Kidney epithelial cell (primary cell): ENCODE results near the gene MYD88. TPM values are rescaled to one million over a fixed set of nuclear protein-coding genes. Genes with fewer than 3 reads are reported as not detected.
"Not testable (repeated sequence)": the region's sequence is repeated elsewhere in the genome, so short reads cannot be mapped to it uniquely, and the experiment has no call there.

Source experiments
- DNase-seq: peaks from one replicate; pipeline ENCODE4 v3.0.0-alpha.2; 2010; ENCODE audit warnings: low read depth
- H3K27me3 ChIP-seq: 2 replicates; pipeline ENCODE4 v1.6.0; 2011; ENCODE audit warnings: low read length; ENCODE audit not compliant: control insufficient read depth, insufficient read depth
- H3K36me3 ChIP-seq: 2 replicates; pipeline ENCODE4 v1.5.1; 2011; ENCODE audit warnings: low read length; ENCODE audit not compliant: control insufficient read depth, insufficient read depth
- H3K4me3 ChIP-seq: 2 replicates; pipeline ENCODE4 v1.5.1; 2011; ENCODE audit warnings: low read depth, mild to moderate bottlenecking, control low read depth, low read length
- CTCF ChIP-seq: IDR thresholded peaks from 2 replicates; pipeline ENCODE4 v1.5.1; 2011; ENCODE audit warnings: mild to moderate bottlenecking, moderate library complexity, low read length, control low read depth, inconsistent platforms; ENCODE audit not compliant: insufficient read depth, poor library complexity, severe bottlenecking
- total RNA-seq: library from RNA; depleted of rRNA; stranded (reverse); fragments of >200 nt; gene quantifications from 2 replicates; pipeline ENCODE4 v1.2.3, GENCODE V29; 2015

Gene MYD88
- total RNA-seq, 1 donor from 2014 or later, result 36.5 TPM

GRCh38 chr3:38154033-38154494 lies 15.6 kb downstream of the MYD88 start:
- TF ChIP-seq CTCF, result no peak
- no peak for DNase-seq
- Histone ChIP-seq H3K36me3 (no peaks in the 10 kb centered on the region), H3K4me3 (no peak overlapping the region), H3K27me3 (no peaks in the 10 kb centered on the region)

- Histone ChIP-seq H3K27me3 (no peaks in the 10 kb centered on the region), H3K36me3 (no peaks in the 10 kb centered on the region), H3K4me3 (no peak overlapping the region)
- TF ChIP-seq CTCF, result no peak
- DNase-seq, result no peak
Observed at GRCh38 chr3:38154625-38155255, 16.3 kb downstream of the MYD88 start.

GRCh38 chr3:38155825-38156224 lies 17.4 kb downstream of the MYD88 start:
- no peak for TF ChIP-seq CTCF
- no peak overlapping the region for H3K4me3 ChIP-seq

GRCh38 chr3:38157117-38157516 lies 18.7 kb downstream of the MYD88 start:
- Histone ChIP-seq H3K36me3 (no peaks in the 10 kb centered on the region), H3K27me3 (no peaks in the 10 kb centered on the region), H3K4me3 (no peak overlapping the region)
- no peak for DNase-seq
- TF ChIP-seq CTCF, result no peak

More at GRCh38 chr3:38155825-38156224, 17.4 kb downstream of the MYD88 start:
- no peaks in the 10 kb centered on the region for H3K36me3 ChIP-seq
- no peak for DNase-seq
- H3K27me3 ChIP-seq, result no peaks in the 10 kb centered on the region

- no peak for DNase-seq
- Histone ChIP-seq H3K36me3 (no peaks in the 10 kb centered on the region), H3K27me3 (no peaks in the 10 kb centered on the region), H3K4me3 (no peak overlapping the region)
- TF ChIP-seq CTCF, result no peak
Observed at GRCh38 chr3:38157595-38157994, 19.1 kb downstream of the MYD88 start.

- Histone ChIP-seq H3K36me3 (no peaks in the 10 kb centered on the region), H3K27me3 (no peaks in the 10 kb centered on the region), H3K4me3 (no peak overlapping the region)
- no peak for DNase-seq
- TF ChIP-seq CTCF, result no peak
Observed at GRCh38 chr3:38158472-38158871, 20.0 kb downstream of the MYD88 start.

- not testable (repeated sequence) for H3K36me3 ChIP-seq, H3K27me3 ChIP-seq, H3K4me3 ChIP-seq, DNase-seq
Observed at GRCh38 chr3:38160704-38161103, 22.2 kb downstream of the MYD88 start.
